CD4-positive, alpha-beta T cell treated with Interleukin-21 for 1 hour (primary cell): Measurements from ENCODE around the gene CAMTA1.
"Not testable (repeated sequence)": the region's sequence is repeated elsewhere in the genome, so short reads cannot be mapped to it uniquely, and the experiment has no call there.

ENCODE experiments used
- DNase-seq: peaks from one replicate; pipeline ENCODE4 v3.0.0-alpha.2; 2020

CAMTA1 gene

GRCh38 chr1:7300893-7301663 is 515.8 kb downstream of the CAMTA1 start:
- no peak for DNase-seq

GRCh38 chr1:7301664-7301981 is 516.4 kb downstream of the CAMTA1 start:
- no peak for DNase-seq

GRCh38 chr1:7302126-7302525 is 516.9 kb downstream of the CAMTA1 start:
- no peak for DNase-seq

- DNase-seq = no peak
Measured at GRCh38 chr1:7302873-7303272, 517.6 kb downstream of the CAMTA1 start.

- DNase-seq = no peak
Measured at GRCh38 chr1:7303554-7304317, 518.5 kb downstream of the CAMTA1 start.

GRCh38 chr1:7313081-7313546 is 527.9 kb downstream of the CAMTA1 start:
- no peak for DNase-seq

GRCh38 chr1:7313826-7314225 is 528.6 kb downstream of the CAMTA1 start:
- DNase-seq = no peak

- DNase-seq = no peak
Measured at GRCh38 chr1:7315316-7315715, 530.1 kb downstream of the CAMTA1 start.

GRCh38 chr1:7315946-7316345 is 530.7 kb downstream of the CAMTA1 start:
- no peak for DNase-seq

GRCh38 chr1:7317888-7318287 is 532.6 kb downstream of the CAMTA1 start:
- DNase-seq = no peak

GRCh38 chr1:7319196-7319595 is 533.9 kb downstream of the CAMTA1 start:
- no peak for DNase-seq

GRCh38 chr1:7320661-7321060 is 535.4 kb downstream of the CAMTA1 start:
- no peak for DNase-seq

- no peak for DNase-seq
Measured at GRCh38 chr1:7322283-7322785, 537.1 kb downstream of the CAMTA1 start.

- no peak for DNase-seq
Measured at GRCh38 chr1:7322912-7323311, 537.7 kb downstream of the CAMTA1 start.

- DNase-seq = no peak
Measured at GRCh38 chr1:7325254-7325653, 540.0 kb downstream of the CAMTA1 start.

- no peak for DNase-seq
Measured at GRCh38 chr1:7326366-7326765, 541.1 kb downstream of the CAMTA1 start.

GRCh38 chr1:7327849-7328248 is 542.6 kb downstream of the CAMTA1 start:
- no peak for DNase-seq

GRCh38 chr1:7329868-7330615 is 544.8 kb downstream of the CAMTA1 start:
- no peak for DNase-seq

- DNase-seq = not testable (repeated sequence)
Measured at GRCh38 chr1:7330726-7331125, 545.5 kb downstream of the CAMTA1 start.

GRCh38 chr1:7331926-7332535 is 546.8 kb downstream of the CAMTA1 start:
- DNase-seq = no peak

GRCh38 chr1:7333094-7333493 is 547.8 kb downstream of the CAMTA1 start:
- no peak for DNase-seq

- no peak for DNase-seq
Measured at GRCh38 chr1:7333620-7334019, 548.4 kb downstream of the CAMTA1 start.

- DNase-seq = no peak
Measured at GRCh38 chr1:7334475-7335035, 549.3 kb downstream of the CAMTA1 start.
